Endothelial cell of umbilical vein (primary cell): ENCODE measurements around the gene PLS1. TPM values are rescaled to one million over a fixed set of nuclear protein-coding genes. Genes with fewer than 3 reads are reported as not detected.

Experiments
- BruUV-seq: library from RNA; stranded (reverse); fragments of 400-500 nt; replicated peaks from 2 replicates; lab custom pipeline; 2021; lab: Mats Ljungman, UMichigan
- CTCF ChIA-PET: fragments of 300-600, 350-600 bp; sonication (Branson Sonifier 250); formaldehyde crosslinking; loops from one replicate; lab custom pipeline; 2021; ENCODE audit warnings: antibody characterized with exemption, inconsistent platforms; lab: Charles Lee
- POLR2A ChIA-PET: fragments of 300-600, 350-600 bp; sonication (Branson Sonifier 250); formaldehyde crosslinking; loops from one replicate; lab custom pipeline; 2021; ENCODE audit warnings: antibody characterized with exemption, inconsistent platforms; lab: Charles Lee
- DNase-seq: peaks from one replicate; pipeline ENCODE4 v3.0.0-alpha.2; 2011; ENCODE audit warnings: low read depth, low spot score
- FAIRE-seq: peaks from 2 replicates; lab custom pipeline; 2011; peaks lifted over from hg19 to GRCh38; lab: Jason Lieb, UNC
- H2AFZ ChIP-seq: 2 replicates; pipeline ENCODE4 v1.6.0; 2012; ENCODE audit warnings: low read depth, low read length, control low read depth, inconsistent platforms
- H3K27ac ChIP-seq: 2 replicates; pipeline ENCODE4 v1.5.1; 2011; ENCODE audit warnings: low read depth, mild to moderate bottlenecking, control low read depth, low read length, moderate library complexity; ENCODE audit not compliant: insufficient read depth
- H3K27me3 ChIP-seq, 2 experiments: 2 replicates each; pipeline versions ENCODE4 v1.6.0 to v1.6.1; 2011; ENCODE audit warnings: low read length in 2 of 2, mixed read lengths in 1 of 2; ENCODE audit not compliant: control insufficient read depth in 2 of 2, insufficient read depth in 2 of 2
- H3K36me3 ChIP-seq, 2 experiments: 2 replicates in 1 of 2; 3 replicates in 1 of 2; pipeline ENCODE4 v1.5.1; 2011; ENCODE audit warnings: low read length in 2 of 2, mild to moderate bottlenecking in 1 of 2, moderate library complexity in 1 of 2; ENCODE audit not compliant: control insufficient read depth in 2 of 2, insufficient read depth in 2 of 2; ENCODE audit errors: extremely low read depth in 1 of 2
- H3K4me1 ChIP-seq: 3 replicates; pipeline ENCODE4 v1.5.1; 2011; ENCODE audit warnings: mild to moderate bottlenecking, low read length; ENCODE audit not compliant: control insufficient read depth, insufficient read depth; ENCODE audit errors: extremely low read depth
- H3K4me2 ChIP-seq: 2 replicates; pipeline ENCODE4 v1.6.1; 2011; ENCODE audit warnings: low read length, control low read depth, mixed read lengths; ENCODE audit not compliant: insufficient read depth
- H3K4me3 ChIP-seq, 3 experiments: fragments of 200-600 bp in 1 of 3; sonication (generic), shearing (Covaris generic) in 1 of 3; replicated peaks in 1 of 3; 2 replicates each; pipeline ENCODE4 v1.5.1; 2011 to 2016; ENCODE audit warnings: control low read depth in 3 of 3, low read length in 3 of 3, mild to moderate bottlenecking in 2 of 3, inconsistent platforms in 1 of 3, low read depth in 1 of 3, moderate library complexity in 1 of 3; ENCODE audit not compliant: insufficient read depth in 1 of 3
- H3K79me2 ChIP-seq: 2 replicates; pipeline ENCODE4 v1.6.0; 2012; ENCODE audit warnings: low read length, inconsistent platforms; ENCODE audit not compliant: control insufficient read depth, insufficient read depth
- H3K9ac ChIP-seq: replicated peaks from 2 replicates; pipeline ENCODE3; 2011; ENCODE audit warnings: low read length, control low read depth; ENCODE audit not compliant: insufficient read depth; ENCODE audit errors: extremely low read depth
- H3K9me1 ChIP-seq: replicated peaks from 3 replicates; pipeline ENCODE4 v1.6.0; 2011; ENCODE audit warnings: mild to moderate bottlenecking, low read length; ENCODE audit not compliant: control insufficient read depth, insufficient read depth; ENCODE audit errors: extremely low read depth
- H3K9me3 ChIP-seq: replicated peaks from 2 replicates; pipeline ENCODE4 v1.5.1; 2012; ENCODE audit warnings: low read length, inconsistent platforms; ENCODE audit not compliant: control insufficient read depth, insufficient read depth
- H4K20me1 ChIP-seq: replicated peaks from 2 replicates; pipeline ENCODE3; 2011; ENCODE audit warnings: mild to moderate bottlenecking, low read length; ENCODE audit not compliant: control insufficient read depth, insufficient read depth; ENCODE audit errors: extremely low read depth
- CTCF ChIP-seq, 2 donors: IDR thresholded peaks; 1 replicate in 1 of 2; 2 replicates in 1 of 2; pipeline ENCODE4 v1.5.1; 2011; ENCODE audit warnings: low read length in 2 of 2, mild to moderate bottlenecking in 2 of 2, moderate library complexity in 2 of 2, control low read depth in 1 of 2, inconsistent platforms in 1 of 2, low read depth in 1 of 2; ENCODE audit not compliant: insufficient read depth in 1 of 2; ENCODE audit errors: extremely low read depth in 1 of 2
- FOS ChIP-seq: IDR thresholded peaks from 2 replicates; pipeline ENCODE4 v1.6.1; 2011; ENCODE audit warnings: mild to moderate bottlenecking, low read length, moderate library complexity, borderline replicate concordance; ENCODE audit not compliant: insufficient read depth
- GATA2 ChIP-seq: IDR thresholded peaks from 2 replicates; pipeline ENCODE4 v1.7.0; 2011; ENCODE audit warnings: low read depth, mild to moderate bottlenecking, moderate library complexity, mixed read lengths, low read length; ENCODE audit not compliant: insufficient read length, insufficient read depth
- JUN ChIP-seq: IDR thresholded peaks from 2 replicates; pipeline ENCODE4 v1.6.1; 2011; ENCODE audit warnings: borderline replicate concordance, low read depth; ENCODE audit not compliant: insufficient read length, insufficient read depth
- POLR2AphosphoS5 ChIP-seq: IDR thresholded peaks from 2 replicates; pipeline ENCODE4 v1.6.1; 2012; ENCODE audit warnings: low read depth, mild to moderate bottlenecking, control low read depth, low read length, moderate library complexity; ENCODE audit not compliant: insufficient read depth
- dilution Hi-C: fragments of 300-500 bp; cut with MboI; formaldehyde crosslinking; loops from one replicate; pipeline ENCODE4 v1.15.0; 2019; ENCODE audit warnings: low sequenced_read_pairs; ENCODE audit not compliant: extremely low pct_ligation_motif_present
- intact Hi-C: fragments of 100-400 bp; cut with micrococcal nuclease; formaldehyde crosslinking; loops from one replicate; pipeline ENCODE4 v1.10.0; 2022
- polyA plus RNA-seq, 4 experiments: library from polyadenylated mRNA; depleted of rRNA in 3 of 4; stranded (reverse) in 3 of 4; unstranded in 1 of 4; fragments of >200 nt; gene quantifications; 2 replicates each; pipeline versions ENCODE4 v1.2.1 to v1.2.3, GENCODE V29; 2011 to 2012; ENCODE audit warnings: missing spikeins in 1 of 4
- total RNA-seq: library from RNA; stranded (reverse); gene quantifications from 2 replicates; pipeline ENCODE4 v1.2.3, GENCODE V29; 2021

The PLS1 gene
- total and polyA plus RNA-seq, 2 donors (not counting 3 experiments of a cell fraction or from before 2014, with no cell fraction given): 0.59 to 1.3 TPM

GRCh38 chr3:142595141-142595540 lies 1.1 kb upstream of the PLS1 start:
- Histone ChIP-seq H2AFZ (no peak overlapping the region), H3K27me3 (no peaks in the 10 kb centered on the region), H3K9me3 (no peaks in the 10 kb centered on the region), H4K20me1 (no peaks in the 10 kb centered on the region), H3K9ac (no peak overlapping the region), H3K9me1 (no peaks in the 10 kb centered on the region), H3K79me2 (no peaks in the 10 kb centered on the region), H3K27ac (no peak overlapping the region), H3K36me3 (no peaks in the 10 kb centered on the region), H3K4me1 (peaks cover 11% of the 10 kb centered on the region), H3K4me3 (no peak overlapping the region), H3K4me2 (peak overlapping the region; percentile 79)
- no peak for TF ChIP-seq JUN
- no peak for TF ChIP-seq CTCF (IDR thresholded peaks at IDR 0.05; ENCODE audit: extremely low read depth in 1 of 2, insufficient read depth in 1 of 2, low read depth in 1 of 2, low read length in 2 of 2)
- TF ChIP-seq POLR2AphosphoS5: no peak
- ChIA-PET CTCF (no interaction called here), POLR2A (no interaction called here)
- FAIRE-seq (no peak), DNase-seq (no peak)
- intact Hi-C loops (loop anchor here (5.0 kb wide), 1 partner anchor 148 kb away; the partner anchor contains the start of gene XRN1), dilution Hi-C loops (no loop called here)
- no TSS peak for BruUV-seq

GRCh38 chr3:142595581-142595950 lies 627 bp upstream of the PLS1 start:
- peak overlapping the region; percentile 79 for H3K4me2 ChIP-seq
- H3K4me3 ChIP-seq: peak overlapping the region; percentile 11 to 72 (median 69)
- H3K36me3 ChIP-seq: no peaks in the 10 kb centered on the region
- H3K27ac ChIP-seq: peak overlapping the region; percentile 2
- intact Hi-C loops: loop anchor here (5.0 kb wide), 1 partner anchor 148 kb away; the partner anchor contains the start of gene XRN1
- H3K79me2 ChIP-seq: no peaks in the 10 kb centered on the region
- FAIRE-seq (peak; percentile 24), DNase-seq (peak; percentile 63)
- no peaks in the 10 kb centered on the region for H3K27me3 ChIP-seq
- peaks cover 11% of the 10 kb centered on the region for H3K4me1 ChIP-seq
- no TSS peak for BruUV-seq
- POLR2A ChIA-PET: no interaction called here
- H2AFZ ChIP-seq: peak overlapping the region; percentile 88
- H3K9me1 ChIP-seq: no peaks in the 10 kb centered on the region
- dilution Hi-C loops: no loop called here
- TF ChIP-seq GATA2: no peak
- TF ChIP-seq FOS: peak; percentile 22
- H3K9me3 ChIP-seq: no peaks in the 10 kb centered on the region
- H3K9ac ChIP-seq: peak overlapping the region; percentile 50
- CTCF ChIA-PET: no interaction called here
- no peaks in the 10 kb centered on the region for H4K20me1 ChIP-seq
